ACC112 (cell line): ENCODE measurements around the gene CLDN6.

Source experiments
- H2AFZ ChIP-seq: fragments of 200-600 bp; sonication (generic); one replicate; pipeline ENCODE4 v1.6.0; 2017; ENCODE audit warnings: antibody characterized with exemption, low read length; ENCODE audit not compliant: unreplicated experiment
- H3K27ac ChIP-seq: fragments of 200-600 bp; sonication (generic); 2 replicates; pipeline ENCODE4 v1.5.1; 2014; ENCODE audit warnings: low read depth, mild to moderate bottlenecking, antibody characterized with exemption, low read length, moderate library complexity
- H3K27me3 ChIP-seq: fragments of 200-600 bp; sonication (generic); 2 replicates; pipeline ENCODE4 v1.6.1; 2014; ENCODE audit warnings: mild to moderate bottlenecking, antibody characterized with exemption, low read length, moderate library complexity, mixed read lengths; ENCODE audit not compliant: insufficient read depth
- H3K36me3 ChIP-seq: fragments of 200-600 bp; sonication (generic); 2 replicates; pipeline ENCODE4 v1.6.1; 2016; ENCODE audit warnings: mild to moderate bottlenecking, antibody characterized with exemption, low read length, moderate library complexity, mixed read lengths; ENCODE audit not compliant: insufficient read depth
- H3K4me1 ChIP-seq: fragments of 200-600 bp; sonication (generic); one replicate; pipeline ENCODE4 v1.6.1; 2016; ENCODE audit warnings: low read length, mixed read lengths; ENCODE audit not compliant: insufficient read depth, unreplicated experiment, control insufficient read depth
- H3K4me3 ChIP-seq: fragments of 200-600 bp; sonication (generic); 2 replicates; pipeline ENCODE4 v1.5.1; 2014; ENCODE audit warnings: mild to moderate bottlenecking, low read depth, low read length
- H3K79me2 ChIP-seq: fragments of 200-600 bp; sonication (generic); one replicate; pipeline ENCODE4 v1.6.0; 2016; ENCODE audit warnings: low read length; ENCODE audit not compliant: control insufficient read depth, unreplicated experiment, insufficient read depth

The CLDN6 gene

DNA sequence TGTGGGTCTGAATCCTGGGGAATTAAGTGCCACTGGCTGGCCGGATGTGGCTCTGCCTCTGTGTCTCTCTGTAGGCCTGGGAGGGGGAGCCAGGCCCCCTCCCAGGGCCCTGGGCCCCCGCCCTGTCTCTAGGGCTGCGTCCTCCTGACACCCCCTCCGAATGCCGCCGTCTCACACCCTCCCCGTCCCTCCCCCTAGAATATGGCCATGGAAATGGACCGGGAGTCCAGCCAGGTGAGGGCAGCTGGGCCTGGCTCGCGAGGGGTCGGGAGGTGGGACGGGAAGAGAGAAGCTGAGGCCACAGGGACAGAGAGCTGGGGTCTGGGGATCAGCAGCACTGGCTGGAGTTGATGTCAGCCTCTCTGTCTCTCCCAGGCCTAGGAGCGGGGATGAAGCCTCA, 21.7 kb downstream of the CLDN6 start:
- Histone ChIP-seq H3K4me3 (no peak overlapping the region), H3K27me3 (0 out of 2 replicates have a peak, but pooled peaks cover 2% of the 10 kb centered on the region), H3K79me2 (no peaks in the 10 kb centered on the region), H3K36me3 (no peaks in the 10 kb centered on the region), H2AFZ (no peak overlapping the region), H3K27ac (no peak overlapping the region), H3K4me1 (no peaks in the 10 kb centered on the region)

GRCh38 chr16:2992383-2993081, 25.5 kb downstream of the CLDN6 start:
- H3K79me2 ChIP-seq: no peaks in the 10 kb centered on the region
- H3K27me3 ChIP-seq: 0 out of 2 replicates have a peak, but pooled peaks cover 5% of the 10 kb centered on the region
- no peaks in the 10 kb centered on the region for H3K4me1 ChIP-seq
- H3K4me3 ChIP-seq: no peak overlapping the region
- H3K36me3 ChIP-seq: no peaks in the 10 kb centered on the region
- H2AFZ ChIP-seq: no peak overlapping the region
- H3K27ac ChIP-seq: no peak overlapping the region

DNA sequence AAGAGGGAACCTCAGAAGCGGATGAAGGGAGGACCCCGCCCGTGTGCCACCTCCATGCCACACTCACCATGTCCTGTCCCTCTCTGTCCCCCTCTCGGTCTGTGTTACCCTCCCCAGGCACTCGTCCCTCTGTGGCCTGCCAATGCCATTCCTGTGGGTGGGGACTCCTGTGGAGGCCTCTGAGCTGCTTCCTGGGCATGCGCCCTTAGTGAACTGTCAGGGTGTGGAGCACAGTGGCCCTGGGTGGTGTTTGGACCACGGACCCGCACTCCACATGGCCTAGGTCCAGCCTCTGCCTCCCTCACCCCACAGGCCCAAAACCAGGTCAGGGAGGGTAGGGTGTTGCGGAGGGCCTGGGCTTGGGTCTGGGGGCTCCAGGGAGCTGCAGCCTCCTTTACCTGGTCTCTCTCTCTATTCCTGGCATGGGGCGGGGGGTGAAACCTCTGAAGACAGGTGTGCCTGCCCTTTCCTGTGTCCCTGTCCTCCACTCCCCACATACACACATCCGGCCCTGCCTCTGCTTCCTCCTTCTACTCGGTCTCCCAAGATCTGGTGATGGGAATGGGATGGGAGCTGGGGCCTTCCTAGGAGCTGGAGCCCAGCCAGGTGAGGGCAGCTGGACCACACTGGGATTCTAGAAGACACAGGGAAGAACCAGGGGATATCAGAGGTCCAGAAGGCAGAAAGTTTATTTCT, 26.3 kb downstream of the CLDN6 start:
- Histone ChIP-seq H3K27me3 (0 out of 2 replicates have a peak, but pooled peaks cover 3% of the 10 kb centered on the region), H3K4me1 (no peaks in the 10 kb centered on the region), H3K27ac (no peak overlapping the region), H3K36me3 (no peaks in the 10 kb centered on the region), H3K4me3 (no peak overlapping the region), H3K79me2 (no peaks in the 10 kb centered on the region), H2AFZ (no peak overlapping the region)

GRCh38 chr16:2990891-2991290, 27.1 kb downstream of the CLDN6 start:
- H3K36me3 ChIP-seq: no peaks in the 10 kb centered on the region
- H3K79me2 ChIP-seq: no peaks in the 10 kb centered on the region
- H3K4me3 ChIP-seq: no peak overlapping the region
- no peak overlapping the region for H2AFZ ChIP-seq
- H3K27me3 ChIP-seq: 0 out of 2 replicates have a peak, but pooled peaks cover 3% of the 10 kb centered on the region
- H3K27ac ChIP-seq: no peak overlapping the region
- H3K4me1 ChIP-seq: no peaks in the 10 kb centered on the region

GRCh38 chr16:2988590-2989099, 29.3 kb downstream of the CLDN6 start:
- Histone ChIP-seq H2AFZ (no peak overlapping the region), H3K4me1 (no peaks in the 10 kb centered on the region), H3K4me3 (no peak overlapping the region), H3K27ac (no peak overlapping the region), H3K36me3 (no peaks in the 10 kb centered on the region), H3K27me3 (0 out of 2 replicates have a peak, but pooled peaks cover 3% of the 10 kb centered on the region), H3K79me2 (no peaks in the 10 kb centered on the region)

- Histone ChIP-seq H3K27me3 (0 out of 2 replicates have a peak, but pooled peaks cover 3% of the 10 kb centered on the region), H2AFZ (no peak overlapping the region), H3K4me3 (no peak overlapping the region), H3K36me3 (no peaks in the 10 kb centered on the region), H3K79me2 (no peaks in the 10 kb centered on the region), H3K27ac (no peak overlapping the region), H3K4me1 (no peaks in the 10 kb centered on the region)
These were observed 30.1 kb downstream of the CLDN6 start for GRCh38 chr16:2987833-2988232.

DNA sequence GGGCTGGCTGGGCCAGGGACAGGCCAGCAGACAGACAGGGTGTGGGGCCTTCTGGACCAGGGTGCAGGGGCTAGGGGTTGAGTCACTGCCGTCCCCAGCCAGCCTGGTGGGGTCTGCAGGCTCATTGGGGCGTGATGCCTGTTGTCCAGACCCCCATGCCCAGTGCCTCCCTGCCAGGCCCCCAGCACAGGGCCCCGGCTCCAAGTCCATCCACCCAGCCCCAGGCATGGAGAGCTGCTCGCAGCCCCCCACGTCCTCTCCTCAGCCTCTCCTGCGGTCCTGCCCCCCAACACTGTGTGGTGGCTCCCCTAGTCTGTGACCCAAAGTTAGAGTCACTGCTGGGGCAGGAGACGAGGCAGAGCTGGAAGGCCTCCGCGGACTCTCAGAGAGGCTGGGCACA, 30.7 kb downstream of the CLDN6 start:
- Histone ChIP-seq H3K79me2 (no peaks in the 10 kb centered on the region), H3K4me3 (no peak overlapping the region), H3K36me3 (no peaks in the 10 kb centered on the region), H2AFZ (no peak overlapping the region), H3K4me1 (no peaks in the 10 kb centered on the region), H3K27ac (no peak overlapping the region), H3K27me3 (0 out of 2 replicates have a peak, but pooled peaks cover 3% of the 10 kb centered on the region)

GRCh38 chr16:2986623-2987188, 31.3 kb downstream of the CLDN6 start:
- Histone ChIP-seq H2AFZ (no peak overlapping the region), H3K36me3 (no peaks in the 10 kb centered on the region), H3K27me3 (0 out of 2 replicates have a peak, but pooled peaks cover 3% of the 10 kb centered on the region), H3K4me3 (no peak overlapping the region), H3K4me1 (no peaks in the 10 kb centered on the region), H3K79me2 (no peaks in the 10 kb centered on the region), H3K27ac (no peak overlapping the region)

- Histone ChIP-seq H3K27ac (no peak overlapping the region), H3K36me3 (no peaks in the 10 kb centered on the region), H3K4me1 (peaks cover 5% of the 10 kb centered on the region), H3K79me2 (no peaks in the 10 kb centered on the region), H2AFZ (no peak overlapping the region), H3K27me3 (0 out of 2 replicates have a peak, but pooled peaks cover 3% of the 10 kb centered on the region), H3K4me3 (no peak overlapping the region)
These were observed 32.1 kb downstream of the CLDN6 start for GRCh38 chr16:2985893-2986355.

- Histone ChIP-seq H3K4me1 (peaks cover 7% of the 10 kb centered on the region), H3K79me2 (no peaks in the 10 kb centered on the region), H3K27me3 (0 out of 2 replicates have a peak, but pooled peaks cover 1% of the 10 kb centered on the region), H3K4me3 (no peak overlapping the region), H3K36me3 (no peaks in the 10 kb centered on the region), H2AFZ (no peak overlapping the region), H3K27ac (no peak overlapping the region)
These were observed 32.5 kb downstream of the CLDN6 start for GRCh38 chr16:2985462-2985861.
